ENCODE measurements around the gene EYS. TPM values are rescaled to one million over a fixed set of nuclear protein-coding genes. Genes with fewer than 3 reads are reported as not detected.

Gene EYS
- total and polyA plus RNA-seq, 9 of the 15 experiments (the other 6 are each of a cell fraction or from before 2014, with no cell fraction given), result 0.03 to 0.36 (median 0.10) TPM; not detected in 2

GRCh38 chr6:64590965-64591675 is 1115.9 kb downstream of the EYS start:
- no peak for FAIRE-seq
- CTCF ChIA-PET (ENCODE audit: low intra/inter-chr PET ratio), result no interaction called here

More at GRCh38 chr6:64590965-64591675, 1115.9 kb downstream of the EYS start:
- ATAC-seq (no peak), DNase-seq (ENCODE audit: extremely low read depth in 1 of 4, low spot score in 3 of 4) (no peak)
- Histone ChIP-seq H3K27ac (ENCODE audit: extremely low read depth, low read depth, low read length) (no peak overlapping the region), H3K9me3 (replicated peaks; ENCODE audit: control insufficient read depth, insufficient read depth, low read depth, low read length) (no peaks in the 10 kb centered on the region), H3K4me1 (replicated peaks in 1 of 2; ENCODE audit: control insufficient read depth in 2 of 2, insufficient read depth in 2 of 2, low read length in 2 of 2) (no peaks in the 10 kb centered on the region), H2AFZ (ENCODE audit: low read depth, low read length) (no peak overlapping the region), H3K4me3 (no peak overlapping the region), H3K27me3 (ENCODE audit: control insufficient read depth in 2 of 2, insufficient read depth in 2 of 2, low read length in 2 of 2) (no peaks in the 10 kb centered on the region), H3K4me2 (ENCODE audit: insufficient read depth, low read length) (no peak overlapping the region), H3K9ac (ENCODE audit: insufficient read depth in 1 of 2, low read depth in 2 of 2, low read length in 2 of 2) (no peak overlapping the region), H3K36me3 (ENCODE audit: control insufficient read depth, insufficient read depth, low read length) (no peaks in the 10 kb centered on the region), H3K9me1 (ENCODE audit: control insufficient read depth, insufficient read depth, low read length) (no peaks in the 10 kb centered on the region), H4K20me1 (replicated peaks; ENCODE audit: control insufficient read depth, insufficient read depth, low read length) (no peaks in the 10 kb centered on the region), H3K79me2 (ENCODE audit: control insufficient read depth, insufficient read depth, low read length) (no peaks in the 10 kb centered on the region)
- POLR2A ChIA-PET, result no interaction called here
- no TSS peak for BruUV-seq (replicated peaks)
- 0% methylated on average over 6 of the region's 6 CpGs for WGBS (ENCODE audit: insufficient coverage, low coverage, missing lambda C conversion rate)
- intact Hi-C loops (cut with micrococcal nuclease) (no loop called here), in situ Hi-C loops (cut with MboI) (no loop called here)
- no peak for TF ChIP-seq TCF7 (IDR thresholded peaks at IDR 0.05; ENCODE audit: borderline replicate concordance)
- TF ChIP-seq TARDBP (IDR thresholded peaks at IDR 0.05), result no peak
- TF ChIP-seq, protein P1, sequence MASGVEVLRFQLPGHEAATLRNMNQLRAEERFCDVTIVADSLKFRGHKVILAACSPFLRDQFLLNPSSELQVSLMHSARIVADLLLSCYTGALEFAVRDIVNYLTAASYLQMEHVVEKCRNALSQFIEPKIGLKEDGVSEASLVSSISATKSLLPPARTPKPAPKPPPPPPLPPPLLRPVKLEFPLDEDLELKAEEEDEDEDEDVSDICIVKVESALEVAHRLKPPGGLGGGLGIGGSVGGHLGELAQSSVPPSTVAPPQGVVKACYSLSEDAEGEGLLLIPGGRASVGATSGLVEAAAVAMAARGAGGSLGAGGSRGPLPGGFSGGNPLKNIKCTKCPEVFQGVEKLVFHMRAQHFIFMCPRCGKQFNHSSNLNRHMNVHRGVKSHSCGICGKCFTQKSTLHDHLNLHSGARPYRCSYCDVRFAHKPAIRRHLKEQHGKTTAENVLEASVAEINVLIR (CRISPR knock-in tag; IDR thresholded peaks at IDR 0.05), result no peak
- TF ChIP-seq HMG20A (CRISPR knock-in tag; conservative IDR thresholded peaks at IDR 0.05), result no peak
- TF ChIP-seq CBX3 (IDR thresholded peaks at IDR 0.05; ENCODE audit: borderline replicate concordance in 1 of 2, low read length in 2 of 2), result no peak
- no peak for TF ChIP-seq CHD1 (IDR thresholded peaks at IDR 0.05; ENCODE audit: low read length)
- TF ChIP-seq ZNF354B (CRISPR knock-in tag; IDR thresholded peaks at IDR 0.05), result no peak
- TF ChIP-seq ELF4 (CRISPR knock-in tag; IDR thresholded peaks at IDR 0.05), result no peak
- no peak for TF ChIP-seq CHAMP1 (IDR thresholded peaks at IDR 0.05)
- no peak for TF ChIP-seq TBP (optimal IDR thresholded peaks at IDR 0.05; ENCODE audit: low read depth, low read length)
- no peak for TF ChIP-seq NR0B1 (IDR thresholded peaks at IDR 0.05; ENCODE audit: partially characterized antibody)
- TF ChIP-seq NR3C1 (CRISPR knock-in tag; IDR thresholded peaks at IDR 0.05), result no peak
- TF ChIP-seq CREB3L1 (IDR thresholded peaks at IDR 0.05; ENCODE audit: borderline replicate concordance, low read depth), result no peak
- no peak for TF ChIP-seq GTF2F1 (IDR thresholded peaks at IDR 0.05; ENCODE audit: low read depth, low read length)
- TF ChIP-seq HCFC1 (IDR thresholded peaks at IDR 0.05; ENCODE audit: low read depth, low read length), result no peak
- no peak for TF ChIP-seq ARID2 (IDR thresholded peaks at IDR 0.05)
- TF ChIP-seq SMAD4 (CRISPR knock-in tag; conservative IDR thresholded peaks at IDR 0.05), result no peak
- no peak for TF ChIP-seq MAFK (IDR thresholded peaks at IDR 0.05; ENCODE audit: low read length)
- no peak for TF ChIP-seq FOS (IDR thresholded peaks at IDR 0.05; ENCODE audit: extremely low read depth, insufficient read length)
